ENCODE results near the gene TEPSIN. TPM values are rescaled to one million over a fixed set of nuclear protein-coding genes. Genes with fewer than 3 reads are reported as not detected.

TEPSIN gene
- total RNA-seq, 2 donors from 2014 or later = 47.9 to 61.7 TPM

DNA sequence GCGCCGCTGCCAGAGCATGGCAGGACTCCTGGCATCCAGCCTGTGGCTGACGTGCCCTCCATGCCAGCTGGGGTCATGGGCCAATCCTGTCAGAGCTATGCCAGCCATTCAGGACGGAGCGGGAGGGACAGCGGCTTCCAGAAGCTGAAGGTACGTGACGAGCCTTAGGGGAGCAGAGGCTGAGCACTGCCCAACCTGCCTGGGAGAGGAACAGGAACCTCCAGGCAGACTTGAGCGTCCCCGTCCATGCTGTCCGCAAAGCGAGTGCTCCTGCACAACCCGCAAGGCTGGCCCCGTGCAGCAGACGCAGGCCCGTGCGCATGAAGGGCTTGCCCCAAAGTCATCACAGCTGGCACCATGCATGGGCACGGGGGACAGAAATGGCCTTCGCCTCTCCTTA, 21.8 kb upstream of the TEPSIN start:
- Mint-ChIP-seq H3K27me3 (no peaks in the 10 kb centered on the region), H3K27ac (no peak overlapping the region), H3K4me3 (no peak overlapping the region), H3K9me3 (no peaks in the 10 kb centered on the region), H3K36me3 (peaks cover under 1% of the 10 kb centered on the region), H3K4me1 (ENCODE audit: low read depth in 2 of 2) (peaks cover 0 to 2% of the 10 kb centered on the region in 2 donors)
- DNase-seq (ENCODE audit: low spot score) = no peak
- ATAC-seq = no peak

DNA sequence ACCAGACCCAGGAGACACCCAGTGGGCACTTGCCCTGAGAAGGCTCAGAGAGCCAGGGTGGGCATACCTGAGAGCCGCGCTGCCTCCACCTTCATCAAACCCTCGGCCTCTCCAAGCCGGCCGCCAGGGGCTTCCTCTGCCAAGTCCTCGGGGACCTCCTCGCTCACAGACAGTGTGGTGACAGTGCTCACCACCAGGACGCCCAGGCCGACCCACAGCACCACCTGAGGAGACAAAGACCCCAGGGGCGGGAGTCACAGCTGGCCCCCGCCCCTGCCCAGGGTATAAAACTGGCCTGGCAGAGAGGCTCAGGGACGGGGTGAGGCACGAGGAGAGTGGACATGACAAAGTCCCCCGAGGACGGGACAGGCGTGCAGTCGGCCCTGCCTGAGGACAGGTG, 21.3 kb upstream of the TEPSIN start:
- no peaks in the 10 kb centered on the region for H3K9me3 Mint-ChIP-seq
- H3K36me3 Mint-ChIP-seq = no peaks in the 10 kb centered on the region
- ATAC-seq (no peak), DNase-seq (ENCODE audit: low spot score) (no peak)
- no peaks in the 10 kb centered on the region for H3K27me3 Mint-ChIP-seq
- H3K27ac Mint-ChIP-seq = no peak overlapping the region
- no peaks in the 10 kb centered on the region for H3K4me1 Mint-ChIP-seq (ENCODE audit: low read depth in 2 of 2)
- H3K4me3 Mint-ChIP-seq = no peak overlapping the region

DNA sequence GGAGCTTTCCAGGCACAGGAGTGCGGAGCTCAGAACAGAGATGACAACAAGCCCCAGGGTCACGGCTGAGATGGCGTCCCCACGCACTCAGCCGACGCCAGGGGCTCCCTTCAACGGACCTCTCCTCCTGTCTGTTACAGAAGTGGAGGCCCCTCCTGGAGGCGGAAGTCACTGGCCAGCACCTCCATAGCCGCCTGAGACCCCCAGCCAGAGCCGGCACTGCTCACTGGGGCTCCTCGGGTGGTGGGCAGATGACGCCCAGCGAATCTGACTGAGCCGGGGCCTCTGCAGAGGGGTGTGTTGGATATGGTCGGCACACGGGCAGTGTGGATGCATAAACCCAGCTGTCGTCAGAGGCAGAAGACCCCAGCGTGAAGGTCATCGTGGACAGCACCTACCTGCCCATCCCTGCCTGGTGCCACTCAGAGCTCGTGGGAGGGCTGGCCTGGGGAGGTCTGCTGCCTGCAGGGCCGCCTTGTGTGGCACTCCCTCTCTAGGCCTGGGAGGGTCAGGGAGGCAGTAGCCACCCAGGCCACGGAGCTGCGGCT, 20.3 kb upstream of the TEPSIN start:
- Mint-ChIP-seq H3K4me3 (no peak overlapping the region), H3K27ac (no peak overlapping the region), H3K9me3 (no peaks in the 10 kb centered on the region), H3K4me1 (ENCODE audit: low read depth in 2 of 2) (no peaks in the 10 kb centered on the region), H3K36me3 (no peaks in the 10 kb centered on the region), H3K27me3 (no peaks in the 10 kb centered on the region)
- DNase-seq (ENCODE audit: low spot score) (no peak), ATAC-seq (no peak)

GRCh38 chr17:81258292-81258691, 19.4 kb upstream of the TEPSIN start:
- DNase-seq (ENCODE audit: low spot score) (no peak), ATAC-seq (no peak)
- H3K27ac Mint-ChIP-seq = no peak overlapping the region
- no peaks in the 10 kb centered on the region for H3K36me3 Mint-ChIP-seq
- H3K4me3 Mint-ChIP-seq = no peak overlapping the region
- no peaks in the 10 kb centered on the region for H3K9me3 Mint-ChIP-seq
- peaks cover 7% of the 10 kb centered on the region in 2 donors for H3K4me1 Mint-ChIP-seq (ENCODE audit: low read depth in 2 of 2)
- no peaks in the 10 kb centered on the region for H3K27me3 Mint-ChIP-seq

DNA sequence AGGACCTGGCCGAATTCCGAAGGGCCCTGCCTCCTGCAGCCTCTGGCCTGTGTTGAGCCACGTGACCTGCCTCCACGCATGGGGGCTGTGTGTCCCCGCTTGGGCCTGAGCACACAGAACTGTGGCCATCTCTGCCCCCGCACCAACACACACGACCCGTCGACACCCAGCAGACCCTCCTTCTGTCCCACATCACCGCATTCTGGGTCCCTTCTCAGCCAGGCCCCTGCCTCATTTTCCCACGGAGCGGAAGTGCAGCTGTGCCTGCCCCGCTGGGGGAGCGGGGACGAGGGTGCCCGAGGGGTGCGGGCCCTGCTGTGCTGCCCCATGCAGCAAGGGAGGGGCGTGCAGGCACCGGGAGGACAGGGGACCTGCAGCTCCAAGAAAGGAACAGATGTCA, 18.7 kb upstream of the TEPSIN start:
- ATAC-seq = no peak
- no peak overlapping the region for H3K4me3 Mint-ChIP-seq
- H3K27ac Mint-ChIP-seq = no peak overlapping the region
- DNase-seq (ENCODE audit: low spot score) = no peak
- H3K27me3 Mint-ChIP-seq = no peaks in the 10 kb centered on the region
- H3K9me3 Mint-ChIP-seq = no peaks in the 10 kb centered on the region
- H3K4me1 Mint-ChIP-seq (ENCODE audit: low read depth in 2 of 2) = peaks cover 11% of the 10 kb centered on the region in 2 donors
- H3K36me3 Mint-ChIP-seq = no peaks in the 10 kb centered on the region

- no peak overlapping the region for H3K27ac Mint-ChIP-seq
- H3K36me3 Mint-ChIP-seq = no peaks in the 10 kb centered on the region
- DNase-seq (ENCODE audit: low spot score) = no peak
- H3K4me3 Mint-ChIP-seq = no peak overlapping the region
- peaks cover 11 to 17% of the 10 kb centered on the region in 2 donors for H3K4me1 Mint-ChIP-seq (ENCODE audit: low read depth in 2 of 2)
- H3K27me3 Mint-ChIP-seq = no peaks in the 10 kb centered on the region
- H3K9me3 Mint-ChIP-seq = no peaks in the 10 kb centered on the region
- ATAC-seq = no peak
These were observed 17.8 kb upstream of the TEPSIN start for GRCh38 chr17:81256616-81257015.

GRCh38 chr17:81254955-81255717, 16.3 kb upstream of the TEPSIN start:
- peaks cover 11 to 17% of the 10 kb centered on the region in 2 donors for H3K4me1 Mint-ChIP-seq (ENCODE audit: low read depth in 2 of 2)
- H3K27me3 Mint-ChIP-seq = no peaks in the 10 kb centered on the region
- ATAC-seq (no peak), DNase-seq (ENCODE audit: low spot score) (no peak)
- no peaks in the 10 kb centered on the region for H3K9me3 Mint-ChIP-seq
- H3K36me3 Mint-ChIP-seq = no peaks in the 10 kb centered on the region
- no peak overlapping the region for H3K27ac Mint-ChIP-seq
- no peak overlapping the region for H3K4me3 Mint-ChIP-seq

- Mint-ChIP-seq H3K4me3 (no peak overlapping the region), H3K36me3 (no peaks in the 10 kb centered on the region), H3K4me1 (ENCODE audit: low read depth in 2 of 2) (peaks cover 11 to 17% of the 10 kb centered on the region in 2 donors), H3K27me3 (no peaks in the 10 kb centered on the region), H3K27ac (no peak overlapping the region), H3K9me3 (no peaks in the 10 kb centered on the region)
- DNase-seq (ENCODE audit: low spot score) (no peak), ATAC-seq (peak; percentile 43 to 64)
These were observed 14.7 kb upstream of the TEPSIN start for GRCh38 chr17:81253358-81254131.

- H3K4me1 Mint-ChIP-seq (ENCODE audit: low read depth in 2 of 2) = peaks cover 11 to 17% of the 10 kb centered on the region in 2 donors
- H3K36me3 Mint-ChIP-seq = no peaks in the 10 kb centered on the region
- DNase-seq (ENCODE audit: low spot score) (no peak), ATAC-seq (no peak)
- H3K27me3 Mint-ChIP-seq = no peaks in the 10 kb centered on the region
- no peaks in the 10 kb centered on the region for H3K9me3 Mint-ChIP-seq
- H3K27ac Mint-ChIP-seq = no peak overlapping the region
- H3K4me3 Mint-ChIP-seq = no peak overlapping the region
These were observed 14.1 kb upstream of the TEPSIN start for GRCh38 chr17:81252987-81253329.

DNA sequence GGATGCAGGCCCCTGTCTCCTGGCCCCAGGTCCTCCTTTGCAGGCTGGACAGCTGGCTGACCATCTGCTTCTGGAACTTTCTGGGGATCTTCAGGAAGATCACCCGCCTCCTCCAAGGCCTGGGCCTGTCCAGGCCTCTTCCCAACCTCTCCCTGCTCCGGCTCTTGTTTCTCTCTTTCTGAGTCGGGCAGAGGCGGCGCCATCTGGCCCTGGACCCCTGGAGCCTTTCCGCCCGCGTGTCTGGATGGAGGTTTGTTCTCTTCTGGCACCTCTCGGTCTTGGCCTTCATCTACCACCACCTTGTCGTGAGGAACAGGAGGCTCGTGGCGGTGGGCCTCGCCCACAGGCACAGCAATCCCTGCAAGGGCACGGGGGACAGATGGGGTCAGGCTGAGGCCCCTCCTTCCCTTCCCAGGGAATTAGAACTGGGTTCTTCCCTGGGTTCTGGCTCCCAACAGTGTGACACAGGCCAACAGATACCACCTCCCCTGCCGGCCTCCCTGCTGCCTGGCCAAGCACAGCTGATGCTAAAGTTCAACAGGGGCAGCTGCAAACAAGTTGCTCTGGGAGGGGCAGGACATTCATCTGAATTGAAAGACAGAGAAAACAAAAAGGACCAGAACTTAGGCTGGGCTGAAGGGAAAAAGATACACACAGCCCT, 13.6 kb upstream of the TEPSIN start:
- ATAC-seq = no peak
- no peak for DNase-seq (ENCODE audit: low spot score)
- Mint-ChIP-seq H3K4me3 (no peak overlapping the region), H3K27me3 (no peaks in the 10 kb centered on the region), H3K27ac (no peak overlapping the region), H3K9me3 (no peaks in the 10 kb centered on the region), H3K4me1 (ENCODE audit: low read depth in 2 of 2) (peaks cover 11 to 17% of the 10 kb centered on the region in 2 donors), H3K36me3 (no peaks in the 10 kb centered on the region)

GRCh38 chr17:81251709-81252301, 12.9 kb upstream of the TEPSIN start:
- no peaks in the 10 kb centered on the region for H3K36me3 Mint-ChIP-seq
- H3K4me1 Mint-ChIP-seq (ENCODE audit: low read depth in 2 of 2) = peaks cover 11 to 17% of the 10 kb centered on the region in 2 donors
- no peak for DNase-seq (ENCODE audit: low spot score)
- peak; percentile 25 to 49 for ATAC-seq
- H3K9me3 Mint-ChIP-seq = no peaks in the 10 kb centered on the region
- no peaks in the 10 kb centered on the region for H3K27me3 Mint-ChIP-seq
- no peak overlapping the region for H3K27ac Mint-ChIP-seq
- H3K4me3 Mint-ChIP-seq = no peak overlapping the region

DNA sequence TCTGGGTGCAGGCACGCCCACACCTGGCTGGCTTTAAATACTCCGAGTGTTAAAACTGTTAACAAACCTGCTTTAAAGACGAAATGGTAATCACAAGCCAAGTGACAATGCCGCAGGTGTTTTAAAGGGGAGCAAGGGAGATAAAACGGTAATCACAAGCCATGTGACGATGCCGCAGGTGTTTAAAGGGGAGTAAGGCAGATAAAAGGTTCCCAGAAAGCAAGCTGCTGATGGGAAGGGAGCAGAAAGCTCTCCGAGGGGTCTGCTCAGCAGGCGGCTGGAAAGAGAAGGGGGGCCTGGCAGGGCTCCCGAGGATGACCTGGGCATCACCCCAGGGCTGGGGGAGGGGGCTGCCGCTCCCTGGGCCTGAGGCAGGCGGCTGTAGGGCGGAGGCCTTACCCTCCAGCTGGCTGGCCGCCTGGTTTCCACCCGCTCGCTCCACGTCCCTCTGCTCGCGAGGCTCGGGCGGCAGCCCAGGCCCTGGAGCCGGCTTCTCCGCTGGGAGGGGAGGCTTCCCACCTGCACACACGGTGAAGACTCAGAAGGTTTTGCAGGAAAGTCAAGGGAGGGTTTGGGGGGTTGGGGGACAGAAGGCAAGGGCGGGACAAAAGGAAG, 12.3 kb upstream of the TEPSIN start:
- DNase-seq (ENCODE audit: low spot score) (no peak), ATAC-seq (no peak)
- Mint-ChIP-seq H3K27me3 (no peaks in the 10 kb centered on the region), H3K4me1 (ENCODE audit: low read depth in 2 of 2) (peaks cover 11 to 17% of the 10 kb centered on the region in 2 donors), H3K36me3 (no peaks in the 10 kb centered on the region), H3K9me3 (no peaks in the 10 kb centered on the region), H3K27ac (no peak overlapping the region), H3K4me3 (no peak overlapping the region)

GRCh38 chr17:81250286-81251093, 11.6 kb upstream of the TEPSIN start:
- H3K27me3 Mint-ChIP-seq = no peaks in the 10 kb centered on the region
- H3K4me1 Mint-ChIP-seq (ENCODE audit: low read depth in 2 of 2) = peaks cover 11 to 17% of the 10 kb centered on the region in 2 donors
- H3K36me3 Mint-ChIP-seq = no peaks in the 10 kb centered on the region
- H3K9me3 Mint-ChIP-seq = no peaks in the 10 kb centered on the region
- no peak overlapping the region for H3K27ac Mint-ChIP-seq
- ATAC-seq (no peak), DNase-seq (ENCODE audit: low spot score) (no peak)
- H3K4me3 Mint-ChIP-seq = no peak overlapping the region

All from natural killer cell treated with Interleukin-12 subunit alpha and Interleukin-12 subunit beta and Interleukin-15 and Interleukin-18, amount 100 ng/mL, for 72 hours (primary cell).